Endothelial cell of umbilical vein (primary cell): ENCODE results near the gene LIPG. TPM values are rescaled to one million over a fixed set of nuclear protein-coding genes. Genes with fewer than 3 reads are reported as not detected.
"Not testable (repeated sequence)": the region's sequence is repeated elsewhere in the genome, so short reads cannot be mapped to it uniquely, and the experiment has no call there.

Experiments used
- BruUV-seq: library from RNA; stranded (reverse); fragments of 400-500 nt; replicated peaks from 2 replicates; lab custom pipeline; 2021; lab: Mats Ljungman, UMichigan
- CTCF ChIA-PET: fragments of 300-600, 350-600 bp; sonication (Branson Sonifier 250); formaldehyde crosslinking; loops from one replicate; lab custom pipeline; 2021; ENCODE audit warnings: antibody characterized with exemption, inconsistent platforms; lab: Charles Lee
- POLR2A ChIA-PET: fragments of 300-600, 350-600 bp; sonication (Branson Sonifier 250); formaldehyde crosslinking; loops from one replicate; lab custom pipeline; 2021; ENCODE audit warnings: antibody characterized with exemption, inconsistent platforms; lab: Charles Lee
- DNase-seq: peaks from one replicate; pipeline ENCODE4 v3.0.0-alpha.2; 2011; ENCODE audit warnings: low read depth, low spot score
- FAIRE-seq: peaks from 2 replicates; lab custom pipeline; 2011; peaks lifted over from hg19 to GRCh38; lab: Jason Lieb, UNC
- H2AFZ ChIP-seq: 2 replicates; pipeline ENCODE4 v1.6.0; 2012; ENCODE audit warnings: low read depth, low read length, control low read depth, inconsistent platforms
- H3K27ac ChIP-seq: 2 replicates; pipeline ENCODE4 v1.5.1; 2011; ENCODE audit warnings: low read depth, mild to moderate bottlenecking, control low read depth, low read length, moderate library complexity; ENCODE audit not compliant: insufficient read depth
- H3K27me3 ChIP-seq, 2 experiments: 2 replicates each; pipeline versions ENCODE4 v1.6.0 to v1.6.1; 2011; ENCODE audit warnings: low read length in 2 of 2, mixed read lengths in 1 of 2; ENCODE audit not compliant: control insufficient read depth in 2 of 2, insufficient read depth in 2 of 2
- H3K36me3 ChIP-seq, 2 experiments: 2 replicates in 1 of 2; 3 replicates in 1 of 2; pipeline ENCODE4 v1.5.1; 2011; ENCODE audit warnings: low read length in 2 of 2, mild to moderate bottlenecking in 1 of 2, moderate library complexity in 1 of 2; ENCODE audit not compliant: control insufficient read depth in 2 of 2, insufficient read depth in 2 of 2; ENCODE audit errors: extremely low read depth in 1 of 2
- H3K4me1 ChIP-seq: 3 replicates; pipeline ENCODE4 v1.5.1; 2011; ENCODE audit warnings: mild to moderate bottlenecking, low read length; ENCODE audit not compliant: control insufficient read depth, insufficient read depth; ENCODE audit errors: extremely low read depth
- H3K4me2 ChIP-seq: 2 replicates; pipeline ENCODE4 v1.6.1; 2011; ENCODE audit warnings: low read length, control low read depth, mixed read lengths; ENCODE audit not compliant: insufficient read depth
- H3K4me3 ChIP-seq, 3 experiments: fragments of 200-600 bp in 1 of 3; sonication (generic), shearing (Covaris generic) in 1 of 3; replicated peaks in 1 of 3; 2 replicates each; pipeline ENCODE4 v1.5.1; 2011 to 2016; ENCODE audit warnings: control low read depth in 3 of 3, low read length in 3 of 3, mild to moderate bottlenecking in 2 of 3, inconsistent platforms in 1 of 3, low read depth in 1 of 3, moderate library complexity in 1 of 3; ENCODE audit not compliant: insufficient read depth in 1 of 3
- H3K79me2 ChIP-seq: 2 replicates; pipeline ENCODE4 v1.6.0; 2012; ENCODE audit warnings: low read length, inconsistent platforms; ENCODE audit not compliant: control insufficient read depth, insufficient read depth
- H3K9ac ChIP-seq: replicated peaks from 2 replicates; pipeline ENCODE3; 2011; ENCODE audit warnings: low read length, control low read depth; ENCODE audit not compliant: insufficient read depth; ENCODE audit errors: extremely low read depth
- H3K9me1 ChIP-seq: replicated peaks from 3 replicates; pipeline ENCODE4 v1.6.0; 2011; ENCODE audit warnings: mild to moderate bottlenecking, low read length; ENCODE audit not compliant: control insufficient read depth, insufficient read depth; ENCODE audit errors: extremely low read depth
- H3K9me3 ChIP-seq: replicated peaks from 2 replicates; pipeline ENCODE4 v1.5.1; 2012; ENCODE audit warnings: low read length, inconsistent platforms; ENCODE audit not compliant: control insufficient read depth, insufficient read depth
- H4K20me1 ChIP-seq: replicated peaks from 2 replicates; pipeline ENCODE3; 2011; ENCODE audit warnings: mild to moderate bottlenecking, low read length; ENCODE audit not compliant: control insufficient read depth, insufficient read depth; ENCODE audit errors: extremely low read depth
- EZH2 ChIP-seq: IDR thresholded peaks from 2 replicates; pipeline ENCODE4 v1.6.1; 2012; ENCODE audit warnings: borderline replicate concordance, low read depth, mild to moderate bottlenecking, moderate library complexity, low read length, inconsistent platforms; ENCODE audit not compliant: severe bottlenecking
- FOS ChIP-seq: IDR thresholded peaks from 2 replicates; pipeline ENCODE4 v1.6.1; 2011; ENCODE audit warnings: mild to moderate bottlenecking, low read length, moderate library complexity, borderline replicate concordance; ENCODE audit not compliant: insufficient read depth
- GATA2 ChIP-seq: IDR thresholded peaks from 2 replicates; pipeline ENCODE4 v1.7.0; 2011; ENCODE audit warnings: low read depth, mild to moderate bottlenecking, moderate library complexity, mixed read lengths, low read length; ENCODE audit not compliant: insufficient read length, insufficient read depth
- MYC ChIP-seq: IDR thresholded peaks from one replicate; pipeline ENCODE4 v1.6.1; 2011; ENCODE audit warnings: mild to moderate bottlenecking, low read depth, low read length
- POLR2A ChIP-seq: IDR thresholded peaks from 2 replicates; pipeline ENCODE4 v1.6.1; 2012; ENCODE audit warnings: low read depth, mild to moderate bottlenecking, control low read depth, low read length
- POLR2AphosphoS5 ChIP-seq: IDR thresholded peaks from 2 replicates; pipeline ENCODE4 v1.6.1; 2012; ENCODE audit warnings: low read depth, mild to moderate bottlenecking, control low read depth, low read length, moderate library complexity; ENCODE audit not compliant: insufficient read depth
- dilution Hi-C: fragments of 300-500 bp; cut with MboI; formaldehyde crosslinking; loops from one replicate; pipeline ENCODE4 v1.15.0; 2019; ENCODE audit warnings: low sequenced_read_pairs; ENCODE audit not compliant: extremely low pct_ligation_motif_present
- intact Hi-C: fragments of 100-400 bp; cut with micrococcal nuclease; formaldehyde crosslinking; loops from one replicate; pipeline ENCODE4 v1.10.0; 2022
- polyA plus RNA-seq, 4 experiments: library from polyadenylated mRNA; depleted of rRNA in 3 of 4; stranded (reverse) in 3 of 4; unstranded in 1 of 4; fragments of >200 nt; gene quantifications; 2 replicates each; pipeline versions ENCODE4 v1.2.1 to v1.2.3, GENCODE V29; 2011 to 2012; ENCODE audit warnings: missing spikeins in 1 of 4
- total RNA-seq: library from RNA; stranded (reverse); gene quantifications from 2 replicates; pipeline ENCODE4 v1.2.3, GENCODE V29; 2021
- TF ChIP-seq, protein P1 (sequence below): IDR thresholded peaks from 2 replicates; pipeline ENCODE4 v1.6.1; 2011; ENCODE audit not compliant: insufficient read depth, insufficient read length

The LIPG gene
- total and polyA plus RNA-seq, 2 donors (not counting 3 experiments of a cell fraction or from before 2014, with no cell fraction given) = 80.6 to 86.3 TPM

GRCh38 chr18:49514577-49514976, 47.3 kb upstream of the LIPG start:
- H3K27ac ChIP-seq = no peak overlapping the region
- dilution Hi-C loops = loop anchor here (25.0 kb wide), 1 partner anchor 348 kb away; no protein-coding TSS in a partner anchor

GRCh38 chr18:49515003-49515402, 46.9 kb upstream of the LIPG start:
- dilution Hi-C loops (loop anchor here (25.0 kb wide), 1 partner anchor 347 kb away; no protein-coding TSS in a partner anchor), intact Hi-C loops (loop anchor here (10.0 kb wide), 1 partner anchor 690 kb away; no protein-coding TSS in a partner anchor)
- H3K27ac ChIP-seq, H3K4me1 ChIP-seq, H3K4me2 ChIP-seq, H3K9me1 ChIP-seq, H3K9ac ChIP-seq, H3K36me3 ChIP-seq, FAIRE-seq, DNase-seq, H3K27me3 ChIP-seq, POLR2A ChIA-PET, H3K4me3 ChIP-seq, H3K79me2 ChIP-seq, H2AFZ ChIP-seq, H4K20me1 ChIP-seq, BruUV-seq, H3K9me3 ChIP-seq: not testable (repeated sequence)
- CTCF ChIA-PET = interaction anchor here (0.6 to 12.7 kb wide), 6 partner anchors 9 to 350 kb away, joined by 3 to 452 read pairs (median 6); no protein-coding TSS in a partner anchor

More at GRCh38 chr18:49514577-49514976, 47.3 kb upstream of the LIPG start:
- no peak overlapping the region for H2AFZ ChIP-seq
- H3K27me3 ChIP-seq = no peaks in the 10 kb centered on the region
- intact Hi-C loops = loop anchor here (5.0 to 10.0 kb wide), 2 partner anchors 213 to 690 kb away; no protein-coding TSS in a partner anchor
- FAIRE-seq (no peak), DNase-seq (no peak)
- no peaks in the 10 kb centered on the region for H3K79me2 ChIP-seq
- H3K9me1 ChIP-seq = no peaks in the 10 kb centered on the region
- no peaks in the 10 kb centered on the region for H3K36me3 ChIP-seq
- no peak overlapping the region for H3K9ac ChIP-seq
- H3K4me2 ChIP-seq = no peak overlapping the region
- ChIA-PET POLR2A (no interaction called here), CTCF (interaction anchor here (0.8 to 12.7 kb wide), 6 partner anchors 10 to 351 kb away, joined by 3 to 452 read pairs (median 6); no protein-coding TSS in a partner anchor)
- peaks cover 2% of the 10 kb centered on the region for H3K4me1 ChIP-seq
- BruUV-seq = no TSS peak
- TF ChIP-seq MYC = no peak
- TF ChIP-seq FOS = no peak
- no peak for TF ChIP-seq POLR2AphosphoS5
- TF ChIP-seq, protein P1, sequence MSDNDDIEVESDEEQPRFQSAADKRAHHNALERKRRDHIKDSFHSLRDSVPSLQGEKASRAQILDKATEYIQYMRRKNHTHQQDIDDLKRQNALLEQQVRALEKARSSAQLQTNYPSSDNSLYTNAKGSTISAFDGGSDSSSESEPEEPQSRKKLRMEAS = no peak
- TF ChIP-seq EZH2 = no peak
- no peak for TF ChIP-seq POLR2A
- TF ChIP-seq GATA2 = no peak
- no peaks in the 10 kb centered on the region for H4K20me1 ChIP-seq
- no peaks in the 10 kb centered on the region for H3K9me3 ChIP-seq
- no peak overlapping the region for H3K4me3 ChIP-seq
